BJ (cell line): Measurements from ENCODE around the gene OR4D9. TPM values are rescaled to one million over a fixed set of nuclear protein-coding genes. Genes with fewer than 3 reads are reported as not detected.
"Not testable (repeated sequence)": the region's sequence is repeated elsewhere in the genome, so short reads cannot be mapped to it uniquely, and the experiment has no call there.

ENCODE experiments used
- CTCF ChIA-PET: fragments of 350-600 bp; formaldehyde crosslinking; extraction: SDS; loops from one replicate; lab custom pipeline; 2021; ENCODE audit warnings: antibody characterized with exemption, inconsistent platforms; lab: Yijun Ruan, JAX
- POLR2A ChIA-PET: fragments of 300-600 bp; sonication (Branson Sonifier 250); formaldehyde crosslinking; extraction: SDS; loops from one replicate; lab custom pipeline; 2021; ENCODE audit warnings: antibody characterized with exemption; lab: Charles Lee
- DNase-seq: peaks from one replicate; pipeline ENCODE4 v3.0.0-alpha.2; 2011; ENCODE audit warnings: low read depth
- H3K27me3 ChIP-seq: 2 replicates; pipeline ENCODE4 v1.6.0; 2011; ENCODE audit warnings: low read length; ENCODE audit not compliant: control insufficient read depth, insufficient read depth
- H3K36me3 ChIP-seq: 2 replicates; pipeline ENCODE4 v1.5.1; 2011; ENCODE audit warnings: low read length; ENCODE audit not compliant: control insufficient read depth, insufficient read depth
- H3K4me3 ChIP-seq: 2 replicates; pipeline ENCODE4 v1.5.1; 2011; ENCODE audit warnings: low read depth, mild to moderate bottlenecking, control low read depth, low read length
- CTCF ChIP-seq: IDR thresholded peaks from 2 replicates; pipeline ENCODE4 v1.5.1; 2011; ENCODE audit warnings: low read depth, mild to moderate bottlenecking, control low read depth, inconsistent platforms, low read length, moderate library complexity; ENCODE audit not compliant: insufficient read depth
- polyA plus RNA-seq: library from polyadenylated mRNA; depleted of rRNA; stranded (reverse); fragments of >200 nt; gene quantifications from 2 replicates; pipeline ENCODE4 v1.2.3, GENCODE V29; 2011

Gene OR4D9
- polyA plus RNA-seq, 1 experiment, result not detected

- TF ChIP-seq CTCF, result no peak
- H3K27me3 ChIP-seq, result no peaks in the 10 kb centered on the region
- H3K36me3 ChIP-seq, result no peaks in the 10 kb centered on the region
- ChIA-PET CTCF (no interaction called here), POLR2A (no interaction called here)
- no peak overlapping the region for H3K4me3 ChIP-seq
- DNase-seq, result no peak
Observed at GRCh38 chr11:59480359-59480758, 31.0 kb upstream of the OR4D9 start.

- Histone ChIP-seq H3K36me3 (no peaks in the 10 kb centered on the region), H3K27me3 (no peaks in the 10 kb centered on the region; the same call in 1 of the 2 replicates), H3K4me3 (no peak overlapping the region)
- TF ChIP-seq CTCF, result no peak
- POLR2A ChIA-PET, result no interaction called here
- no peak for DNase-seq
- CTCF ChIA-PET, result no interaction called here
Observed at GRCh38 chr11:59501931-59502330, 9.4 kb upstream of the OR4D9 start.

GRCh38 chr11:59503276-59503675 lies 8.1 kb upstream of the OR4D9 start, which contains the start of gene OR4D11:
Gene OR4D11, plus strand, starts transcription at chr11:59503576. Its CDS starts 0 bp downstream, at chr11:59503576.
- DNase-seq, result no peak
- H3K4me3 ChIP-seq, result no peak within 1 kb of the TSS
- ChIA-PET CTCF (no interaction called here), POLR2A (no interaction called here)
- H3K27me3 ChIP-seq, result no peaks in the 10 kb centered on the region; the same call in 1 of the 2 replicates
- H3K36me3 ChIP-seq, result no peaks in the 10 kb centered on the region
- no peak for TF ChIP-seq CTCF

- DNase-seq, result no peak
- POLR2A ChIA-PET, result no interaction called here
- H3K36me3 ChIP-seq, result no peaks in the 10 kb centered on the region
- no peak for TF ChIP-seq CTCF
- no peaks in the 10 kb centered on the region for H3K27me3 ChIP-seq
- no peak overlapping the region for H3K4me3 ChIP-seq
- CTCF ChIA-PET, result no interaction called here
Observed at GRCh38 chr11:59511675-59512074, 336 bp downstream of the OR4D9 start.

- H3K4me3 ChIP-seq, POLR2A ChIA-PET, CTCF ChIA-PET, H3K36me3 ChIP-seq, H3K27me3 ChIP-seq, DNase-seq: not testable (repeated sequence)
Observed at GRCh38 chr11:59520139-59520538, 8.8 kb downstream of the OR4D9 start.

GRCh38 chr11:59520741-59521140 lies 9.4 kb downstream of the OR4D9 start:
- no peak overlapping the region for H3K4me3 ChIP-seq
- no peak for TF ChIP-seq CTCF
- H3K27me3 ChIP-seq, result 0 out of 2 replicates have a peak, but pooled peaks cover 1% of the 10 kb centered on the region
- H3K36me3 ChIP-seq, result no peaks in the 10 kb centered on the region
- ChIA-PET CTCF (interaction anchor here (0.7 kb wide), 1 partner anchor 1399 kb away, joined by 3 read pairs; no protein-coding TSS in a partner anchor), POLR2A (no interaction called here)
- DNase-seq, result no peak
